Lower leg skin (tissue), 3 donors: ENCODE results near the gene PCCA.

Experiments
- CTCF ChIP-seq, 3 donors: fragments of 450-650 bp; IDR thresholded peaks; one replicate each; pipeline ENCODE4 v1.5.1; 2016; ENCODE audit warnings: antibody characterized with exemption in 3 of 3, mild to moderate bottlenecking in 3 of 3, moderate library complexity in 2 of 3
- POLR2A ChIP-seq, 2 donors: fragments of 450-650 bp; IDR thresholded peaks; one replicate each; pipeline ENCODE4 v1.6.1; 2016 to 2017; ENCODE audit warnings: antibody characterized with exemption in 2 of 2, mild to moderate bottlenecking in 1 of 2, moderate library complexity in 1 of 2

- TF ChIP-seq POLR2A (IDR thresholded peaks at IDR 0.05) (no peak), CTCF (IDR thresholded peaks at IDR 0.05) (no peak)
Observed at GRCh38 chr13:100363874-100364273, 275.0 kb downstream of the PCCA start.
